DND-41 (cell line): ENCODE results near the gene INAFM2.
A peak's percentile ranks its signal among the peaks of the same experiment; 100 is the strongest.

Source experiments
- ATAC-seq: fragments of 200-7000 bp; cut with Tn5 transposase; 3 replicates; pipeline ENCODE4 v1.9.1; 2021; ENCODE audit warnings: low read depth; ENCODE audit not compliant: insufficient read depth
- DNase-seq: peaks from one replicate; pipeline ENCODE4 v3.0.0-alpha.2; 2020
- H2AFZ ChIP-seq: 2 replicates; pipeline ENCODE4 v1.6.0; 2012; ENCODE audit warnings: low read depth, low read length
- H3K27ac ChIP-seq: 2 replicates; pipeline ENCODE4 v1.5.1; 2012; ENCODE audit warnings: low read length, inconsistent platforms
- H3K27me3 ChIP-seq: fragments of 200-600 bp; sonication (generic); 2 replicates; pipeline ENCODE4 v1.6.0; 2012; ENCODE audit warnings: low read length, mild to moderate bottlenecking, inconsistent platforms; ENCODE audit not compliant: insufficient read depth, poor library complexity
- H3K36me3 ChIP-seq: 2 replicates; pipeline ENCODE4 v1.5.1; 2012; ENCODE audit warnings: low read length, inconsistent platforms; ENCODE audit not compliant: insufficient read depth
- H3K4me1 ChIP-seq: 2 replicates; pipeline ENCODE4 v1.5.1; 2012; ENCODE audit warnings: mild to moderate bottlenecking, low read length; ENCODE audit not compliant: insufficient read depth
- H3K4me2 ChIP-seq: 2 replicates; pipeline ENCODE4 v1.6.0; 2012; ENCODE audit warnings: mild to moderate bottlenecking, moderate library complexity, low read length, inconsistent platforms; ENCODE audit not compliant: insufficient read depth
- H3K4me3 ChIP-seq, 2 experiments: fragments of 200-600 bp in 1 of 2; shearing (Covaris generic) in 1 of 2; 2 replicates each; pipeline ENCODE4 v1.5.1; 2012 to 2016; ENCODE audit warnings: inconsistent platforms in 2 of 2, low read length in 2 of 2, mild to moderate bottlenecking in 2 of 2, low read depth in 1 of 2, moderate library complexity in 1 of 2
- H3K79me2 ChIP-seq: 2 replicates; pipeline ENCODE4 v1.6.0; 2012; ENCODE audit warnings: low read length, inconsistent platforms; ENCODE audit not compliant: insufficient read depth
- H3K9ac ChIP-seq: 2 replicates; pipeline ENCODE4 v1.6.0; 2012; ENCODE audit warnings: low read depth, mild to moderate bottlenecking, inconsistent platforms, low read length, moderate library complexity
- H3K9me3 ChIP-seq: 2 replicates; pipeline ENCODE4 v1.5.1; 2012; ENCODE audit warnings: low read length, moderate library complexity, mild to moderate bottlenecking, inconsistent platforms; ENCODE audit not compliant: insufficient read depth, severe bottlenecking
- H4K20me1 ChIP-seq: 2 replicates; pipeline ENCODE4 v1.6.0; 2012; ENCODE audit warnings: low read length; ENCODE audit not compliant: insufficient read depth
- CTCF ChIP-seq: IDR thresholded peaks from 2 replicates; pipeline ENCODE4 v1.5.1; 2012; ENCODE audit warnings: borderline replicate concordance, low read length, moderate library complexity, mild to moderate bottlenecking; ENCODE audit not compliant: poor library complexity, severe bottlenecking; ENCODE audit errors: extremely low read depth
- EZH2 ChIP-seq: IDR thresholded peaks from 3 replicates; pipeline ENCODE4 v1.6.1; 2012; ENCODE audit warnings: borderline replicate concordance, low read depth, mild to moderate bottlenecking, moderate library complexity, low read length, inconsistent platforms; ENCODE audit not compliant: severe bottlenecking

Gene INAFM2

GRCh38 chr15:40365016-40365415, 41.5 kb downstream of the INAFM2 start:
- DNase-seq (no peak), ATAC-seq (no peak)
- Histone ChIP-seq H2AFZ (no peak overlapping the region), H3K27me3 (no peaks in the 10 kb centered on the region), H4K20me1 (no peaks in the 10 kb centered on the region), H3K36me3 (no peaks in the 10 kb centered on the region), H3K9me3 (no peaks in the 10 kb centered on the region), H3K79me2 (no peaks in the 10 kb centered on the region), H3K9ac (no peak overlapping the region), H3K4me3 (no peak overlapping the region), H3K27ac (no peak overlapping the region), H3K4me2 (no peak overlapping the region), H3K4me1 (peaks cover 18% of the 10 kb centered on the region)
- TF ChIP-seq EZH2: no peak
- TF ChIP-seq CTCF: no peak

GRCh38 chr15:40365624-40366456, 42.3 kb downstream of the INAFM2 start:
- H3K79me2 ChIP-seq: no peaks in the 10 kb centered on the region
- no peaks in the 10 kb centered on the region for H4K20me1 ChIP-seq
- H3K9me3 ChIP-seq: no peaks in the 10 kb centered on the region
- H3K4me2 ChIP-seq: no peak overlapping the region
- no peak overlapping the region for H2AFZ ChIP-seq
- no peak overlapping the region for H3K27ac ChIP-seq
- TF ChIP-seq CTCF (no peak), EZH2 (no peak)
- H3K9ac ChIP-seq: no peak overlapping the region
- peaks cover 18% of the 10 kb centered on the region for H3K4me1 ChIP-seq
- no peaks in the 10 kb centered on the region for H3K27me3 ChIP-seq
- no peaks in the 10 kb centered on the region for H3K36me3 ChIP-seq
- ATAC-seq: no peak
- DNase-seq: no peak
- H3K4me3 ChIP-seq: no peak overlapping the region

DNA sequence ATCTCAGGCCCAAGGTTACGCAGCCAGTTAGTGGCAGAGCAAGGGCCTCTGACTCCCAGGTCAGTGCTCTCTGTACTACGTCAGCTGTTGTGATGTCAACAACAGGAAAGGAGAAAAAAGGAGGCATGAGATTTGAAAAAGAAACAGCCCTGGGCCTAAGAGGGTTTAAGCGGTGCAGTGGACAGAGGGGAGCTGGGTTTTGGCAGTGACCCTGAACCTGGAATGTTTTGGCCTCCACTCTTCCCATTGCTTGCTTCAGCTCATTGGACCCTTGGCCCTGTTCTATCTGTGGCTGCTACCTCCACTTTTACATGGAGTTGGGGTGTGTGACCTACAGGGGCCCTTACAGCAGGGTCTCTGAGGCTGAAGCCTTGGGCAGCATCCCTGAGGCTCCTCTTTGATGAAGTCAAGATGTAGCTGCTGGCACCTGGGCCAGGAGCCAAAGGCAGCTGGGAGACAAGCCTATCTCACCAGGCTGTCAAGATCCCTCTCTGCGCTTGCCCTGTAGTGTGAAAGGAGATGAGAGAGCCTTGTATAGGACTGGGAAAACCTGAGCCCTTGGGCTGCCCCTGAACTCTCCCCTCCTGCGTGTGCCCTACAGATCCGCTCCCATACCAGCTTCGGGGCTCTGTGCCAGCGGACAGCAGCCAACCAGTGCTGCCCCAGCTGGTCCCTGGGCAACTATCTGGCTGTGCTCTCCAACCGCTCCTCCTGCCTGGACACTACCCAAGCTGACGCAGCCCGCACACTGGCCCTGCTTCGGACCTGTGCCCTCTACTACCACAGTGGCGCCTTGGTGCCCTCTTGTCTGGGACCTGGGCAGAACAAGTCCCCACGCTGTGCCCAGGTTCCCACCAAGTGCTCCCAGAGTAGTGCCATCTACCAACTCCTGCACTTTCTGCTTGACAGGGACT, 43.2 kb downstream of the INAFM2 start:
- Histone ChIP-seq H4K20me1 (no peaks in the 10 kb centered on the region), H3K4me1 (peaks cover 18% of the 10 kb centered on the region), H3K27ac (no peak overlapping the region), H3K4me2 (peak overlapping the region; percentile 100), H3K4me3 (peak overlapping the region in 1 of 2 experiments; percentile 74; a peak in 2 of 4 replicates), H3K79me2 (no peaks in the 10 kb centered on the region), H3K36me3 (no peaks in the 10 kb centered on the region), H3K9ac (peak overlapping the region; percentile 67; the same call in 1 of the 2 replicates), H3K9me3 (no peaks in the 10 kb centered on the region), H2AFZ (peak overlapping the region; percentile 97), H3K27me3 (no peaks in the 10 kb centered on the region)
- DNase-seq (no peak), ATAC-seq (no peak)
- TF ChIP-seq CTCF (no peak), EZH2 (no peak)
